Mesendoderm (in vitro differentiated cells): ENCODE measurements around the gene RBP7.
A peak's percentile ranks its signal among the peaks of the same experiment; 100 is the strongest.

Experiments
- DNase-seq: peaks from one replicate; pipeline ENCODE4 v3.0.0; 2013
- H2AK5ac ChIP-seq: 2 replicates; pipeline ENCODE4 v1.6.1; 2013; ENCODE audit warnings: low read length, inconsistent platforms
- H2BK120ac ChIP-seq: 2 replicates; pipeline ENCODE4 v1.6.1; 2013; ENCODE audit warnings: low read depth, mild to moderate bottlenecking, low read length, moderate library complexity, mixed read lengths
- H2BK15ac ChIP-seq: replicated peaks from 2 replicates; pipeline ENCODE4 v1.6.1; 2013; ENCODE audit warnings: low read depth, mild to moderate bottlenecking, moderate library complexity
- H2BK5ac ChIP-seq: 2 replicates; pipeline ENCODE4 v1.6.1; 2013; ENCODE audit warnings: low read length, inconsistent platforms
- H3K18ac ChIP-seq: 2 replicates; pipeline ENCODE4 v1.6.1; 2013; ENCODE audit warnings: mild to moderate bottlenecking, low read length, mixed read lengths
- H3K23ac ChIP-seq: one replicate; pipeline ENCODE4 v1.6.1; 2013; ENCODE audit warnings: low read length
- H3K27ac ChIP-seq: 2 replicates; pipeline ENCODE4 v1.5.1; 2013; ENCODE audit warnings: low read depth, mild to moderate bottlenecking, inconsistent platforms, low read length, moderate library complexity
- H3K27me3 ChIP-seq: 2 replicates; pipeline ENCODE4 v1.6.1; 2013; ENCODE audit warnings: low read length, control low read depth, mild to moderate bottlenecking, inconsistent platforms; ENCODE audit not compliant: insufficient read depth, poor library complexity
- H3K36me3 ChIP-seq: 2 replicates; pipeline ENCODE4 v1.6.1; 2013; ENCODE audit warnings: low read length, inconsistent platforms; ENCODE audit not compliant: control insufficient read depth, insufficient read depth
- H3K4ac ChIP-seq: one replicate; pipeline ENCODE4 v1.6.1; 2013; ENCODE audit warnings: low read depth, mild to moderate bottlenecking, low read length, moderate library complexity
- H3K4me1 ChIP-seq: 2 replicates; pipeline ENCODE4 v1.6.1; 2013; ENCODE audit warnings: low read depth, low read length, inconsistent platforms; ENCODE audit not compliant: control insufficient read depth
- H3K4me2 ChIP-seq: 2 replicates; pipeline ENCODE4 v1.6.1; 2013; ENCODE audit warnings: low read length
- H3K4me3 ChIP-seq: 2 replicates; pipeline ENCODE4 v1.5.1; 2013; ENCODE audit warnings: mild to moderate bottlenecking, low read length
- H3K56ac ChIP-seq: one replicate; pipeline ENCODE4 v1.6.1; 2013; ENCODE audit warnings: low read length
- H3K79me1 ChIP-seq: 2 replicates; pipeline ENCODE4 v1.6.1; 2013; ENCODE audit warnings: low read length, inconsistent platforms
- H3K79me2 ChIP-seq: 2 replicates; pipeline ENCODE4 v1.6.1; 2013; ENCODE audit warnings: mild to moderate bottlenecking, low read length; ENCODE audit not compliant: control insufficient read depth, insufficient read depth
- H3K9ac ChIP-seq: 2 replicates; pipeline ENCODE4 v1.6.1; 2013; ENCODE audit warnings: low read length, inconsistent platforms
- H4K5ac ChIP-seq: one replicate; pipeline ENCODE4 v1.6.1; 2013; ENCODE audit warnings: low read length
- H4K8ac ChIP-seq: one replicate; pipeline ENCODE4 v1.6.1; 2013; ENCODE audit warnings: low read depth, mild to moderate bottlenecking, control low read depth, low read length, moderate library complexity
- WGBS: extraction: QIAGEN DNeasy Blood & Tissue Kit; methylation state at CpG from one replicate; pipeline ENCODE4 v1.1.7; 2013; ENCODE audit warnings: low lambda C conversion rate, missing lambda C conversion rate; ENCODE audit not compliant: insufficient coverage; ENCODE audit errors: extremely low coverage; 5-methylcytosine and 5-hydroxymethylcytosine counted together
- small RNA-seq: library from polyadenylated mRNA; stranded (forward); fragments of <200 nt; extraction: miRNeasy Mini kit (QIAGEN cat#:217004); gene quantifications from one replicate; pipeline ENCODE3, GENCODE V24; 2013; ENCODE audit not compliant: insufficient read depth

RBP7 gene

DNA sequence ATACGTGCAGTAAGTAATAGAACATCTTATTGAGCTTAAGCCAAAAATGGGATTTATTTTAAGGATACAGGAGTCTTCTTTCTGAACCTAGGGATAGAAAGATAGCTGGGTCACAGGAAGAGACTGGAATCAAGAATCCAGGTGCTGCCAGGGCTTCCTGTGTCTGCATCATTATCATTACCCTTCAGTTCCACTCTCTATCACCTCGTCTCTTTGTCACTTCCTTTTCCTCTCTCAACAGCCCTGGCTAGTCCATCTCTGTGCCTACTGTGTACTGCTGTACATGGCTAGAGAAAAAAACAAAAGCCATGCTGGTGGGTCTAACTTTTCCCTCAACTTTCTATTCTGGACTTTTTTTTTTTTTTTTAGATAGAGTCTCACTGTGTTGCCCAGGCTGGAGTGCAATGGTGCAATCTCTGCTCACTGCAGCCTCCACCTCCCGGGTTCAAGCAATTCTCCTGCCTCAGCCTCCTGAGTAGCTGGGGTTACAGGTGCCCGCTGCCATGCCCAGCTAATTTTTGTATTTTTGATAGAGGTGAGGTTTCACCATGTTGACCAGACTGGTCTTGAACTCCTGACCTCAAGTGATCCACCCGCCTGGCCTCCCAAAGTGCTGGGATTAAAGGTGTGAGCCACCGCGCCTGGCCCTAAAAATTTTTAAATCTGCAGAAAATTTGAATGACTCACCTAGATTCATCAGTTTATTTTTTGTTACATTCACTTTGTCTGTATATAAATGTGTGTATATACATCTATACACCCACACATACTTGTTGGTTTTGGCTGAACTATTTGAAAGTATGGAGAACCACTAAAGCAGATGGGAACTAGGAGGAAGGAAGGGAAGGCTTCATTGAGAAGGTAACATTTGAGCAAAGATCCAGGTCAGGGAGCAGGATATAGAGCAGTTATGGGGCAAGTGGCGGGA, 67.7 kb downstream of the RBP7 start:
- no peak overlapping the region for H3K9ac ChIP-seq
- H3K79me2 ChIP-seq = peaks cover 8% of the 10 kb centered on the region
- H3K36me3 ChIP-seq = no peaks in the 10 kb centered on the region
- no CpG with 5 or more reads among the region's 8 CpGs for WGBS
- H3K23ac ChIP-seq = no peak overlapping the region
- no peak overlapping the region for H3K4ac ChIP-seq
- no peak overlapping the region for H2BK15ac ChIP-seq
- no peak overlapping the region for H3K4me3 ChIP-seq
- H3K27me3 ChIP-seq = no peaks in the 10 kb centered on the region
- H3K4me2 ChIP-seq = no peak overlapping the region
- H3K27ac ChIP-seq = no peak overlapping the region
- H2AK5ac ChIP-seq = no peak overlapping the region
- H3K56ac ChIP-seq = peak overlapping the region; percentile 10
- DNase-seq = no peak
- no peak overlapping the region for H3K18ac ChIP-seq
- H2BK120ac ChIP-seq = no peak overlapping the region
- H2BK5ac ChIP-seq = no peak overlapping the region
- no peaks in the 10 kb centered on the region for H3K4me1 ChIP-seq
- peaks cover 11% of the 10 kb centered on the region for H3K79me1 ChIP-seq
- H4K8ac ChIP-seq = no peak overlapping the region
- H4K5ac ChIP-seq = no peak overlapping the region

DNA sequence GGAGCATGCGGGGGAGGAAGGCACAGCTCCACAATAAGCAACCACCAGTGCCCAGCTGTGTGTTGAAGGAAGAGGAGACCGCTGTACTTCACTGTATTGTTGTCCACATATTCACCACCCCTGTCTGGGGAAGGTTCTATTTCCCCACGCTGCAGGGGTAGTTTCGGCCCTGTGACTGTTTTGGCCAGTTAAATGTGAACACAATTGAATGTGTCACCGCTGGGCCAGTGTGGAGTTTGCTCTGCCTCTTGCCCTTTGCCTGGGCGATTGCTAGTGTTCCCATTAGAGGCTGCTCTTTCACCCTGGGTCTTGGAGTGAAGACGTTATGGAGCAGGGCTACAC, 68.3 kb downstream of the RBP7 start:
- Histone ChIP-seq H4K5ac (no peak overlapping the region), H3K79me2 (peaks cover 8% of the 10 kb centered on the region), H4K8ac (no peak overlapping the region), H2BK5ac (no peak overlapping the region), H3K4me3 (no peak overlapping the region), H2BK120ac (no peak overlapping the region), H3K18ac (no peak overlapping the region), H3K27ac (no peak overlapping the region), H2BK15ac (no peak overlapping the region), H3K27me3 (no peaks in the 10 kb centered on the region), H3K4me1 (no peaks in the 10 kb centered on the region), H3K36me3 (no peaks in the 10 kb centered on the region), H3K9ac (no peak overlapping the region), H2AK5ac (no peak overlapping the region), H3K4me2 (no peak overlapping the region), H3K4ac (no peak overlapping the region), H3K56ac (no peak overlapping the region), H3K79me1 (peaks cover 5% of the 10 kb centered on the region), H3K23ac (no peak overlapping the region)
- DNase-seq = peak; percentile 43
- no CpG with 5 or more reads among the region's 7 CpGs for WGBS

Small RNAs within 50 kb of the gene (small RNA-seq; reads per million reads assigned to genes)
- 1.1 reads per million for gene MIR5697
